GM23338 (cell line): Measurements from ENCODE around the gene AMDHD1. TPM values are rescaled to one million over a fixed set of nuclear protein-coding genes. Genes with fewer than 3 reads are reported as not detected.

Experiments used
- ATAC-seq: fragments of 200-7000 bp; cut with Tn5 transposase; 3 replicates; pipeline ENCODE4 v1.9.1; 2020
- DNase-seq: peaks from one replicate; pipeline ENCODE4 v3.0.0-alpha.2; 2015; ENCODE audit warnings: low spot score
- H2AFZ ChIP-seq: fragments of 200-600 bp; sonication (generic); 2 replicates; pipeline ENCODE4 v1.8.0; 2016; ENCODE audit warnings: antibody characterized with exemption, mild to moderate bottlenecking, moderate library complexity
- H3F3A ChIP-seq: fragments of 200-600 bp; sonication (generic); replicated peaks from 2 replicates; pipeline ENCODE4 v1.8.0; 2017; ENCODE audit warnings: antibody characterized with exemption, mixed run types, low read depth
- H3K27ac ChIP-seq: fragments of 200-600 bp; sonication (generic); 2 replicates; pipeline ENCODE4 v1.6.1; 2016; ENCODE audit warnings: low read depth
- H3K27me3 ChIP-seq: fragments of 200-600 bp; sonication (generic); 2 replicates; pipeline ENCODE4 v1.8.0; 2016; ENCODE audit warnings: mild to moderate bottlenecking, mixed run types, moderate library complexity; ENCODE audit not compliant: insufficient read depth
- H3K36me3 ChIP-seq: fragments of 200-600 bp; sonication (generic); 2 replicates; pipeline ENCODE4 v1.8.0; 2016; ENCODE audit warnings: mild to moderate bottlenecking; ENCODE audit not compliant: insufficient read depth
- H3K4me1 ChIP-seq: fragments of 200-600 bp; sonication (generic); 2 replicates; pipeline ENCODE4 v1.8.0; 2016; ENCODE audit warnings: mild to moderate bottlenecking, moderate library complexity; ENCODE audit not compliant: insufficient read depth
- H3K4me2 ChIP-seq: fragments of 200-600 bp; sonication (generic); 2 replicates; pipeline ENCODE4 v1.7.1; 2017; ENCODE audit warnings: mixed run types
- H3K4me3 ChIP-seq: fragments of 200-600 bp; sonication (generic); 2 replicates; pipeline ENCODE4 v1.6.1; 2016; ENCODE audit warnings: mixed run types
- H3K79me2 ChIP-seq: fragments of 200-600 bp; sonication (generic); replicated peaks from 2 replicates; pipeline ENCODE4 v1.8.0; 2017; ENCODE audit warnings: mild to moderate bottlenecking; ENCODE audit not compliant: insufficient read depth
- H3K9me2 ChIP-seq: fragments of 200-600 bp; sonication (generic); 2 replicates; pipeline ENCODE4 v1.8.0; 2017; ENCODE audit not compliant: insufficient read depth
- H4K20me1 ChIP-seq: fragments of 200-600 bp; sonication (generic); replicated peaks from 2 replicates; pipeline ENCODE4 v1.8.0; 2017; ENCODE audit warnings: mild to moderate bottlenecking; ENCODE audit not compliant: insufficient read depth
- H3K27ac Mint-ChIP-seq: 2 replicates; pipeline ENCODE4 v1.8.0; 2020; ENCODE audit warnings: inconsistent platforms, mild to moderate bottlenecking, moderate library complexity, mixed read lengths
- H3K27me3 Mint-ChIP-seq: 3 replicates; pipeline ENCODE4 v1.8.0; 2022; ENCODE audit warnings: low read depth, mild to moderate bottlenecking, moderate library complexity, mixed read lengths, inconsistent platforms; ENCODE audit not compliant: insufficient read depth, poor library complexity
- H3K36me3 Mint-ChIP-seq: 3 replicates; pipeline ENCODE4 v1.8.0; 2021; ENCODE audit warnings: low read depth, mild to moderate bottlenecking, inconsistent platforms, moderate library complexity, mixed read lengths
- H3K4me1 Mint-ChIP-seq: 3 replicates; pipeline ENCODE4 v1.8.0; 2020; ENCODE audit warnings: mild to moderate bottlenecking, inconsistent platforms, mixed read lengths
- H3K4me3 Mint-ChIP-seq: 3 replicates; pipeline ENCODE4 v1.8.0; 2021; ENCODE audit warnings: moderate library complexity, mild to moderate bottlenecking, inconsistent platforms, mixed read lengths
- H3K9me3 Mint-ChIP-seq: 3 replicates; pipeline ENCODE4 v1.8.0; 2020; ENCODE audit warnings: moderate library complexity, mild to moderate bottlenecking, inconsistent platforms, mixed read lengths
- CREB1 ChIP-seq: fragments of 250-450 bp; sonication (Bioruptor Pico); IDR thresholded peaks from 2 replicates; pipeline ENCODE4 v1.5.0; 2020; ENCODE audit warnings: low read depth, mild to moderate bottlenecking, moderate library complexity
- EZH2 ChIP-seq: fragments of 200-600 bp; sonication (generic); IDR thresholded peaks from one replicate; pipeline ENCODE4 v1.8.0; 2017; ENCODE audit warnings: antibody characterized with exemption, mild to moderate bottlenecking, low read depth; ENCODE audit not compliant: unreplicated experiment
- NANOG ChIP-seq: IDR thresholded peaks from 2 replicates; pipeline ENCODE4 v1.6.1; 2016; ENCODE audit warnings: antibody characterized with exemption, borderline replicate concordance
- ZNF331 ChIP-seq: fragments of 250-450 bp; sonication (Bioruptor Pico); IDR thresholded peaks from 2 replicates; pipeline ENCODE4 v1.5.0; 2020; ENCODE audit warnings: low read depth, mild to moderate bottlenecking, moderate library complexity
- polyA plus RNA-seq: library from polyadenylated mRNA; unstranded; fragments of >200 nt; fragmentation: Nextera tagmentation; extraction: Ambion mirVana; gene quantifications from 2 replicates; pipeline ENCODE4 v1.2.1, GENCODE V29; 2016
- total RNA-seq: library from RNA; depleted of rRNA; stranded (reverse); fragments of >200 nt; shearing (Covaris generic); gene quantifications from 2 replicates; pipeline ENCODE4 v1.2.3, GENCODE V29; 2014
- TF ChIP-seq, protein P1 (sequence below), 2 experiments: fragments of 200-600 bp in 1 of 2; sonication (generic) in 1 of 2; conservative IDR thresholded peaks; 2 replicates each; pipeline versions ENCODE4 v1.5.1 to v1.6.1; 2016 to 2017; ENCODE audit warnings: antibody characterized with exemption in 2 of 2, low read depth in 2 of 2, mild to moderate bottlenecking in 2 of 2, moderate library complexity in 1 of 2
- TF ChIP-seq, protein P2 (sequence below): fragments of 250-450 bp; sonication (Bioruptor Pico); IDR thresholded peaks from 2 replicates; pipeline ENCODE4 v1.5.0; 2020; ENCODE audit warnings: mild to moderate bottlenecking, moderate library complexity

AMDHD1 gene
- total and polyA plus RNA-seq, 2 experiments from 2014 or later, result 0.21 to 0.24 TPM

DNA sequence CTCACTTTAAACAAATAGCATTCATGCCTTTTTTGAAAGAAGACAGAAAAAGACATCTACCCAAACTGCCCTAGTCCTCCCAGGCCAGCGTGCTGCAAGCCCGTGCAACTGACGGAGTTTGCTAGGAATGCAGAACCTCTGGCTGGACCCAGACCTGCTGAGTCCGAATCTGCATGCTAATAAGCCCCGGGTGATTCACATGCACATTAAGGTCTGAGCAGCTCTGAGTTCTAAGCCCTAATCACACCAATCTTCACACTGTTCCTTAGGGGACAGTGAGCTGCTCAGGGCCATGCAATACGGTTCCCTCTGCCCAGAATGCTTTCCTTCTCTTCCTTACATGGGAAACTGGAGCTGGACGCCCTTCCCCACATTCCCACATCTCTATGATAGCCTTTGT, 27.8 kb downstream of the AMDHD1 start:
- ATAC-seq, result peak; percentile 99
- 0 out of 2 replicates have a peak overlapping the region, but pooled peaks have one; percentile 4 for H3K4me2 ChIP-seq
- H3K36me3 Mint-ChIP-seq, result peaks cover 11% of the 10 kb centered on the region

More for the DNA sequence above, 27.8 kb downstream of the AMDHD1 start:
- Histone ChIP-seq H3K36me3 (no peaks in the 10 kb centered on the region), H2AFZ (peak overlapping the region; percentile 69; the same call in 1 of the 2 replicates), H3F3A (no peaks in the 10 kb centered on the region), H4K20me1 (no peaks in the 10 kb centered on the region), H3K79me2 (no peaks in the 10 kb centered on the region), H3K4me1 (0 out of 2 replicates have a peak, but pooled peaks cover 3% of the 10 kb centered on the region), H3K27me3 (no peaks in the 10 kb centered on the region), H3K4me3 (no peak overlapping the region), H3K9me2 (no peaks in the 10 kb centered on the region), H3K27ac (peak overlapping the region; percentile 70; the same call in 1 of the 2 replicates)
- Mint-ChIP-seq H3K27me3 (peaks cover 4% of the 10 kb centered on the region), H3K9me3 (peaks cover 11% of the 10 kb centered on the region), H3K27ac (peak overlapping the region; percentile 63), H3K4me1 (peaks cover 15% of the 10 kb centered on the region), H3K4me3 (peak overlapping the region; percentile 18; the same call in 1 of the 3 replicates)
- no peak for TF ChIP-seq NANOG
- TF ChIP-seq ZNF331, result no peak
- no peak for TF ChIP-seq EZH2
- TF ChIP-seq CREB1 (CRISPR knock-in tag), result peak; percentile 38; the same call in 1 of the 2 replicates
- TF ChIP-seq, protein P1, sequence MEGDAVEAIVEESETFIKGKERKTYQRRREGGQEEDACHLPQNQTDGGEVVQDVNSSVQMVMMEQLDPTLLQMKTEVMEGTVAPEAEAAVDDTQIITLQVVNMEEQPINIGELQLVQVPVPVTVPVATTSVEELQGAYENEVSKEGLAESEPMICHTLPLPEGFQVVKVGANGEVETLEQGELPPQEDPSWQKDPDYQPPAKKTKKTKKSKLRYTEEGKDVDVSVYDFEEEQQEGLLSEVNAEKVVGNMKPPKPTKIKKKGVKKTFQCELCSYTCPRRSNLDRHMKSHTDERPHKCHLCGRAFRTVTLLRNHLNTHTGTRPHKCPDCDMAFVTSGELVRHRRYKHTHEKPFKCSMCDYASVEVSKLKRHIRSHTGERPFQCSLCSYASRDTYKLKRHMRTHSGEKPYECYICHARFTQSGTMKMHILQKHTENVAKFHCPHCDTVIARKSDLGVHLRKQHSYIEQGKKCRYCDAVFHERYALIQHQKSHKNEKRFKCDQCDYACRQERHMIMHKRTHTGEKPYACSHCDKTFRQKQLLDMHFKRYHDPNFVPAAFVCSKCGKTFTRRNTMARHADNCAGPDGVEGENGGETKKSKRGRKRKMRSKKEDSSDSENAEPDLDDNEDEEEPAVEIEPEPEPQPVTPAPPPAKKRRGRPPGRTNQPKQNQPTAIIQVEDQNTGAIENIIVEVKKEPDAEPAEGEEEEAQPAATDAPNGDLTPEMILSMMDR (conservative IDR thresholded peaks at IDR 0.05; ENCODE audit: low read depth in 2 of 2), result no peak
- TF ChIP-seq, protein P2, sequence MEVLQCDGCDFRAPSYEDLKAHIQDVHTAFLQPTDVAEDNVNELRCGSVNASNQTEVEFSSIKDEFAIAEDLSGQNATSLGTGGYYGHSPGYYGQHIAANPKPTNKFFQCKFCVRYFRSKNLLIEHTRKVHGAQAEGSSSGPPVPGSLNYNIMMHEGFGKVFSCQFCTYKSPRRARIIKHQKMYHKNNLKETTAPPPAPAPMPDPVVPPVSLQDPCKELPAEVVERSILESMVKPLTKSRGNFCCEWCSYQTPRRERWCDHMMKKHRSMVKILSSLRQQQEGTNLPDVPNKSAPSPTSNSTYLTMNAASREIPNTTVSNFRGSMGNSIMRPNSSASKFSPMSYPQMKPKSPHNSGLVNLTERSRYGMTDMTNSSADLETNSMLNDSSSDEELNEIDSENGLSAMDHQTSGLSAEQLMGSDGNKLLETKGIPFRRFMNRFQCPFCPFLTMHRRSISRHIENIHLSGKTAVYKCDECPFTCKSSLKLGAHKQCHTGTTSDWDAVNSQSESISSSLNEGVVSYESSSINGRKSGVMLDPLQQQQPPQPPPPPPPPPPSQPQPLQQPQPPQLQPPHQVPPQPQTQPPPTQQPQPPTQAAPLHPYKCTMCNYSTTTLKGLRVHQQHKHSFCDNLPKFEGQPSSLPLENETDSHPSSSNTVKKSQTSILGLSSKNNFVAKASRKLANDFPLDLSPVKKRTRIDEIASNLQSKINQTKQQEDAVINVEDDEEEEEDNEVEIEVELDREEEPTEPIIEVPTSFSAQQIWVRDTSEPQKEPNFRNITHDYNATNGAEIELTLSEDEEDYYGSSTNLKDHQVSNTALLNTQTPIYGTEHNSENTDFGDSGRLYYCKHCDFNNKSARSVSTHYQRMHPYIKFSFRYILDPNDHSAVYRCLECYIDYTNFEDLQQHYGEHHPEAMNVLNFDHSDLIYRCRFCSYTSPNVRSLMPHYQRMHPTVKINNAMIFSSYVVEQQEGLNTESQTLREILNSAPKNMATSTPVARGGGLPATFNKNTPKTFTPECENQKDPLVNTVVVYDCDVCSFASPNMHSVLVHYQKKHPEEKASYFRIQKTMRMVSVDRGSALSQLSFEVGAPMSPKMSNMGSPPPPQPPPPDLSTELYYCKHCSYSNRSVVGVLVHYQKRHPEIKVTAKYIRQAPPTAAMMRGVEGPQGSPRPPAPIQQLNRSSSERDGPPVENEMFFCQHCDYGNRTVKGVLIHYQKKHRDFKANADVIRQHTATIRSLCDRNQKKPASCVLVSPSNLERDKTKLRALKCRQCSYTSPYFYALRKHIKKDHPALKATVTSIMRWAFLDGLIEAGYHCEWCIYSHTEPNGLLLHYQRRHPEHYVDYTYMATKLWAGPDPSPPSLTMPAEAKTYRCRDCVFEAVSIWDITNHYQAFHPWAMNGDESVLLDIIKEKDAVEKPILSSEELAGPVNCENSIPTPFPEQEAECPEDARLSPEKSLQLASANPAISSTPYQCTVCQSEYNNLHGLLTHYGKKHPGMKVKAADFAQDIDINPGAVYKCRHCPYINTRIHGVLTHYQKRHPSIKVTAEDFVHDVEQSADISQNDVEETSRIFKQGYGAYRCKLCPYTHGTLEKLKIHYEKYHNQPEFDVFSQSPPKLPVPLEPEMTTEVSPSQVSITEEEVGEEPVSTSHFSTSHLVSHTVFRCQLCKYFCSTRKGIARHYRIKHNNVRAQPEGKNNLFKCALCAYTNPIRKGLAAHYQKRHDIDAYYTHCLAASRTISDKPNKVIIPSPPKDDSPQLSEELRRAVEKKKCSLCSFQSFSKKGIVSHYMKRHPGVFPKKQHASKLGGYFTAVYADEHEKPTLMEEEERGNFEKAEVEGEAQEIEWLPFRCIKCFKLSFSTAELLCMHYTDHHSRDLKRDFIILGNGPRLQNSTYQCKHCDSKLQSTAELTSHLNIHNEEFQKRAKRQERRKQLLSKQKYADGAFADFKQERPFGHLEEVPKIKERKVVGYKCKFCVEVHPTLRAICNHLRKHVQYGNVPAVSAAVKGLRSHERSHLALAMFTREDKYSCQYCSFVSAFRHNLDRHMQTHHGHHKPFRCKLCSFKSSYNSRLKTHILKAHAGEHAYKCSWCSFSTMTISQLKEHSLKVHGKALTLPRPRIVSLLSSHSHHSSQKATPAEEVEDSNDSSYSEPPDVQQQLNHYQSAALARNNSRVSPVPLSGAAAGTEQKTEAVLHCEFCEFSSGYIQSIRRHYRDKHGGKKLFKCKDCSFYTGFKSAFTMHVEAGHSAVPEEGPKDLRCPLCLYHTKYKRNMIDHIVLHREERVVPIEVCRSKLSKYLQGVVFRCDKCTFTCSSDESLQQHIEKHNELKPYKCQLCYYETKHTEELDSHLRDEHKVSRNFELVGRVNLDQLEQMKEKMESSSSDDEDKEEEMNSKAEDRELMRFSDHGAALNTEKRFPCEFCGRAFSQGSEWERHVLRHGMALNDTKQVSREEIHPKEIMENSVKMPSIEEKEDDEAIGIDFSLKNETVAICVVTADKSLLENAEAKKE (CRISPR knock-in tag), result peak; percentile 92
- peak; percentile 83 for DNase-seq
